H1 (cell line): ENCODE results near the gene FTL.

Source experiments
- CBX5 ChIP-seq: fragments of 300-800, 300-1000 bp; sonication (generic); IDR thresholded peaks from 2 replicates; pipeline ENCODE4 v1.7.1; 2016; ENCODE audit warnings: antibody characterized with exemption, low read length, low read depth
- CHD2 ChIP-seq: IDR thresholded peaks from 2 replicates; pipeline ENCODE4 v1.6.1; 2012; ENCODE audit warnings: low read length, improper control_type of control experiment
- EP300 ChIP-seq, 2 experiments: IDR thresholded peaks; 1 replicate in 1 of 2; 2 replicates in 1 of 2; pipeline ENCODE4 v1.6.1; 2011 to 2012; ENCODE audit warnings: low read depth in 2 of 2, low read length in 2 of 2, mild to moderate bottlenecking in 2 of 2, borderline replicate concordance in 1 of 2, inconsistent platforms in 1 of 2, moderate library complexity in 1 of 2
- GTF2F1 ChIP-seq: IDR thresholded peaks from 2 replicates; pipeline ENCODE4 v1.6.1; 2012; ENCODE audit warnings: low read depth, low read length, improper control_type of control experiment, borderline replicate concordance
- JUN ChIP-seq: IDR thresholded peaks from 2 replicates; pipeline ENCODE4 v1.6.1; 2011; ENCODE audit warnings: low read depth, mild to moderate bottlenecking, improper control_type of control experiment, low read length
- POLR2AphosphoS5 ChIP-seq: IDR thresholded peaks from 2 replicates; pipeline ENCODE4 v1.6.1; 2011; ENCODE audit warnings: low read depth, low read length
- RFX5 ChIP-seq: IDR thresholded peaks from 2 replicates; pipeline ENCODE4 v1.6.1; 2011; ENCODE audit warnings: low read depth, low read length, improper control_type of control experiment, borderline replicate concordance
- TAF7 ChIP-seq: optimal IDR thresholded peaks from 2 replicates; pipeline ENCODE3; 2011; ENCODE audit warnings: low read depth, mild to moderate bottlenecking, inconsistent platforms, low read length, moderate library complexity, borderline replicate concordance
- YY1 ChIP-seq: IDR thresholded peaks from 2 replicates; pipeline ENCODE4 v1.6.1; 2011; ENCODE audit warnings: low read depth, mild to moderate bottlenecking, low read length
- ZNF274 ChIP-seq: IDR thresholded peaks from 2 replicates; pipeline ENCODE4 v1.7.0; 2012; ENCODE audit warnings: low read length, borderline replicate concordance; ENCODE audit errors: extremely low read depth
- TF ChIP-seq, protein P1 (sequence below), 3 experiments: IDR thresholded peaks; 1 replicate in 2 of 3; 2 replicates in 1 of 3; pipeline versions ENCODE4 v1.5.1 to v1.6.1; 2011; ENCODE audit warnings: low read length in 3 of 3, mild to moderate bottlenecking in 3 of 3, inconsistent platforms in 2 of 3, low read depth in 1 of 3, moderate library complexity in 1 of 3; ENCODE audit not compliant: insufficient read depth in 1 of 3; ENCODE audit errors: control extremely low read depth in 1 of 3
- TF ChIP-seq, protein P2 (sequence below): IDR thresholded peaks from 2 replicates; pipeline ENCODE4 v1.6.1; 2012; ENCODE audit warnings: inconsistent platforms

DNA sequence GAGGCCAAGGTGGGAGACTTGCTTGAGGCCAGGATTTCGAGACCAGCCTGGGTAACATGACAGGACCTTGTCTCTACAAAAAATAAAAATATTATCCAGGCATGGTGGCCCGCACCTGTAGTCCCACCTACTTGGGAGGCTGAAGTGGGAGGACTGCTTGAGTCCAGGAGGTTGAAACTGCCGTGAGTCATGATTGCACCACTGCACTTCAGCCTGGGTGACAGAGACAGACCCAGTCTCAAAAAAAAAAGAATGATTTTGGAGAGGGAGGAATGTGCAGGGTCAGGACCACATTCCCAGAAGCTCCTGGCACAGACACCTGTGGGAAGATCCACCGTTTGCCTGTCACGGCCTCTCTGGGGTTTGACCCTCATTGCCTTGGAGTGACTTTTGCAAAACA lies 19.7 kb upstream of the FTL start:
- no peak for TF ChIP-seq TAF7
- TF ChIP-seq, protein P1, sequence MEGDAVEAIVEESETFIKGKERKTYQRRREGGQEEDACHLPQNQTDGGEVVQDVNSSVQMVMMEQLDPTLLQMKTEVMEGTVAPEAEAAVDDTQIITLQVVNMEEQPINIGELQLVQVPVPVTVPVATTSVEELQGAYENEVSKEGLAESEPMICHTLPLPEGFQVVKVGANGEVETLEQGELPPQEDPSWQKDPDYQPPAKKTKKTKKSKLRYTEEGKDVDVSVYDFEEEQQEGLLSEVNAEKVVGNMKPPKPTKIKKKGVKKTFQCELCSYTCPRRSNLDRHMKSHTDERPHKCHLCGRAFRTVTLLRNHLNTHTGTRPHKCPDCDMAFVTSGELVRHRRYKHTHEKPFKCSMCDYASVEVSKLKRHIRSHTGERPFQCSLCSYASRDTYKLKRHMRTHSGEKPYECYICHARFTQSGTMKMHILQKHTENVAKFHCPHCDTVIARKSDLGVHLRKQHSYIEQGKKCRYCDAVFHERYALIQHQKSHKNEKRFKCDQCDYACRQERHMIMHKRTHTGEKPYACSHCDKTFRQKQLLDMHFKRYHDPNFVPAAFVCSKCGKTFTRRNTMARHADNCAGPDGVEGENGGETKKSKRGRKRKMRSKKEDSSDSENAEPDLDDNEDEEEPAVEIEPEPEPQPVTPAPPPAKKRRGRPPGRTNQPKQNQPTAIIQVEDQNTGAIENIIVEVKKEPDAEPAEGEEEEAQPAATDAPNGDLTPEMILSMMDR (IDR thresholded peaks at IDR 0.05; ENCODE audit: control extremely low read depth in 1 of 3, insufficient read depth in 1 of 3, low read depth in 1 of 3, low read length in 3 of 3): no peak
- TF ChIP-seq CBX5: no peak
- TF ChIP-seq POLR2AphosphoS5: no peak
- TF ChIP-seq RFX5: no peak
- TF ChIP-seq, protein P2, sequence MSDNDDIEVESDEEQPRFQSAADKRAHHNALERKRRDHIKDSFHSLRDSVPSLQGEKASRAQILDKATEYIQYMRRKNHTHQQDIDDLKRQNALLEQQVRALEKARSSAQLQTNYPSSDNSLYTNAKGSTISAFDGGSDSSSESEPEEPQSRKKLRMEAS: no peak
- TF ChIP-seq GTF2F1: no peak
- no peak for TF ChIP-seq EP300 (IDR thresholded peaks at IDR 0.05; ENCODE audit: borderline replicate concordance in 1 of 2, low read depth in 2 of 2, low read length in 2 of 2)
- TF ChIP-seq YY1: no peak
- TF ChIP-seq CHD2: no peak
- TF ChIP-seq ZNF274: no peak
- no peak for TF ChIP-seq JUN
